NCI-H1417 (cell line): ENCODE data around the gene APOBEC2.
"Not testable (repeated sequence)": the region's sequence is repeated elsewhere in the genome, so short reads cannot be mapped to it uniquely, and the experiment has no call there.

Experiments used
- DNase-seq, 3 experiments: peaks; one replicate each; lab custom pipeline; 2025; lab: John Stamatoyannopoulos, UW

Gene APOBEC2

GRCh38 chr6:41053041-41053440 lies at the start of gene APOBEC2:
APOBEC2 (plus strand) TSS chr6:41053202; CDS start chr6:41053348, 146 bp downstream.
- peak in 1 of 3 experiments; percentile 31 for DNase-seq

GRCh38 chr6:41006217-41006616 lies 46.8 kb upstream of the APOBEC2 start:
- peak in 2 of 3 experiments; percentile 14 to 51 for DNase-seq

- DNase-seq = not testable (repeated sequence)
Observed at GRCh38 chr6:41006980-41007379, 46.0 kb upstream of the APOBEC2 start.

GRCh38 chr6:41008011-41008410 lies 45.0 kb upstream of the APOBEC2 start:
- no peak for DNase-seq

GRCh38 chr6:41009669-41010068 lies 43.3 kb upstream of the APOBEC2 start:
- no peak for DNase-seq

GRCh38 chr6:41011673-41012072 lies 41.3 kb upstream of the APOBEC2 start:
- DNase-seq = no peak

- no peak for DNase-seq
Observed at GRCh38 chr6:41013466-41014153, 39.4 kb upstream of the APOBEC2 start.

GRCh38 chr6:41014780-41015179 lies 38.2 kb upstream of the APOBEC2 start:
- no peak for DNase-seq

GRCh38 chr6:41015860-41016259 lies 37.1 kb upstream of the APOBEC2 start:
- DNase-seq = not testable (repeated sequence)

- no peak for DNase-seq
Observed at GRCh38 chr6:41017663-41018062, 35.3 kb upstream of the APOBEC2 start.

- peak in 1 of 3 experiments; percentile 44 for DNase-seq
Observed at GRCh38 chr6:41021832-41022231, 31.2 kb upstream of the APOBEC2 start.

- peak in 1 of 3 experiments; percentile 23 for DNase-seq
Observed at GRCh38 chr6:41022294-41022693, 30.7 kb upstream of the APOBEC2 start.

GRCh38 chr6:41023114-41023513 lies 29.9 kb upstream of the APOBEC2 start:
- DNase-seq = no peak

GRCh38 chr6:41025966-41026530 lies 27.0 kb upstream of the APOBEC2 start:
- DNase-seq = no peak

- DNase-seq = peak in 1 of 3 experiments; percentile 16
Observed at GRCh38 chr6:41027241-41027640, 25.8 kb upstream of the APOBEC2 start.

GRCh38 chr6:41027799-41028560 lies 25.0 kb upstream of the APOBEC2 start:
- peak; percentile 72 to 88 (median 80) for DNase-seq

- DNase-seq = peak in 1 of 3 experiments; percentile 34
Observed at GRCh38 chr6:41028561-41029412, 24.2 kb upstream of the APOBEC2 start.

GRCh38 chr6:41032830-41033229 lies 20.2 kb upstream of the APOBEC2 start:
- DNase-seq = no peak

- no peak for DNase-seq
Observed at GRCh38 chr6:41033776-41034175, 19.2 kb upstream of the APOBEC2 start.

- DNase-seq = no peak
Observed at GRCh38 chr6:41036186-41036585, 16.8 kb upstream of the APOBEC2 start.

- DNase-seq = peak in 1 of 3 experiments; percentile 7
Observed at GRCh38 chr6:41036601-41037000, 16.4 kb upstream of the APOBEC2 start.
